ENCODE results near the gene CD200R1L. TPM values are rescaled to one million over a fixed set of nuclear protein-coding genes. Genes with fewer than 3 reads are reported as not detected.

Gene CD200R1L
- total and polyA plus RNA-seq, 9 of the 15 experiments (the other 6 are each of a cell fraction or from before 2014, with no cell fraction given): not detected

- TF ChIP-seq SREBF2 (CRISPR knock-in tag; IDR thresholded peaks at IDR 0.05): no peak
These were observed 39.0 kb downstream of the CD200R1L start (continued) for GRCh38 chr3:112807685-112808084.

GRCh38 chr3:112806903-112807302 lies 39.8 kb downstream of the CD200R1L start:
- no peaks in the 10 kb centered on the region for H3K9me1 ChIP-seq (ENCODE audit: control insufficient read depth, insufficient read depth, low read length)
- no peak overlapping the region for H2AFZ ChIP-seq (ENCODE audit: low read depth, low read length)
- TF ChIP-seq HIVEP1 (CRISPR knock-in tag; IDR thresholded peaks at IDR 0.05) (no peak), ZKSCAN8 (CRISPR knock-in tag; IDR thresholded peaks at IDR 0.05) (no peak), ESRRB (CRISPR knock-in tag; IDR thresholded peaks at IDR 0.05; ENCODE audit: borderline replicate concordance) (no peak), NCOA2 (IDR thresholded peaks at IDR 0.05; ENCODE audit: partially characterized antibody in 2 of 2) (no peak), ATF6 (CRISPR knock-in tag; IDR thresholded peaks at IDR 0.05) (no peak)
- no TSS peak for BruUV-seq (replicated peaks)
- DNase-seq (ENCODE audit: extremely low read depth in 1 of 4, low spot score in 3 of 4) (no peak), ATAC-seq (no peak), FAIRE-seq (no peak)
- H3K36me3 ChIP-seq (ENCODE audit: control insufficient read depth, insufficient read depth, low read length): no peaks in the 10 kb centered on the region
- in situ Hi-C loops (cut with MboI): no loop called here
- H3K27me3 ChIP-seq (ENCODE audit: control insufficient read depth in 2 of 2, insufficient read depth in 2 of 2, low read length in 2 of 2): no peaks in the 10 kb centered on the region
- H4K20me1 ChIP-seq (replicated peaks; ENCODE audit: control insufficient read depth, insufficient read depth, low read length): no peaks in the 10 kb centered on the region
- H3K4me3 ChIP-seq: no peak overlapping the region
- WGBS (ENCODE audit: insufficient coverage, low coverage, missing lambda C conversion rate): 30% methylated on average over 5 of the region's 5 CpGs
- no peak overlapping the region for H3K4me2 ChIP-seq (ENCODE audit: insufficient read depth, low read length)
- H3K9me3 ChIP-seq (replicated peaks; ENCODE audit: control insufficient read depth, insufficient read depth, low read depth, low read length): no peaks in the 10 kb centered on the region
- intact Hi-C loops (cut with micrococcal nuclease): no loop called here
- no peak overlapping the region for H3K27ac ChIP-seq (ENCODE audit: extremely low read depth, low read depth, low read length)
- H3K79me2 ChIP-seq (ENCODE audit: control insufficient read depth, insufficient read depth, low read length): no peaks in the 10 kb centered on the region
- no peak overlapping the region for H3K9ac ChIP-seq (ENCODE audit: insufficient read depth in 1 of 2, low read depth in 2 of 2, low read length in 2 of 2)
- peaks cover 3 to 6% of the 10 kb centered on the region in 2 experiments for H3K4me1 ChIP-seq (replicated peaks in 1 of 2; ENCODE audit: control insufficient read depth in 2 of 2, insufficient read depth in 2 of 2, low read length in 2 of 2)
- ChIA-PET CTCF (ENCODE audit: low intra/inter-chr PET ratio) (no interaction called here), POLR2A (no interaction called here)
